BLaER1 (cell line): ENCODE measurements around the gene DAPP1.

Source experiments
- H3K27ac ChIP-seq: shearing (Covaris generic); formaldehyde crosslinking; 2 replicates; pipeline ENCODE4 v1.8.1; 2022
- H3K27me3 ChIP-seq: shearing (Covaris generic); formaldehyde crosslinking; 2 replicates; pipeline ENCODE4 v1.8.1; 2022
- H3K36me3 ChIP-seq: shearing (Covaris generic); formaldehyde crosslinking; 2 replicates; pipeline ENCODE4 v1.8.1; 2022
- H3K4me1 ChIP-seq: shearing (Covaris generic); formaldehyde crosslinking; 2 replicates; pipeline ENCODE4 v1.8.1; 2022
- H3K4me2 ChIP-seq: shearing (Covaris generic); formaldehyde crosslinking; 2 replicates; pipeline ENCODE4 v1.8.1; 2022
- H3K4me3 ChIP-seq: shearing (Covaris generic); formaldehyde crosslinking; 2 replicates; pipeline ENCODE4 v1.8.1; 2022
- H3K9ac ChIP-seq: shearing (Covaris generic); formaldehyde crosslinking; 2 replicates; pipeline ENCODE4 v1.8.1; 2022
- H3K9me3 ChIP-seq: shearing (Covaris generic); formaldehyde crosslinking; 2 replicates; pipeline ENCODE4 v1.8.1; 2022
- H4K20me1 ChIP-seq: shearing (Covaris generic); formaldehyde crosslinking; 2 replicates; pipeline ENCODE4 v1.8.1; 2022
- Cebpa-rat ChIP-seq: shearing (Covaris generic); IDR thresholded peaks from 2 replicates; pipeline ENCODE4 v1.8.1; 2022

DAPP1 gene

GRCh38 chr4:99863804-99864203 lies 47.2 kb downstream of the DAPP1 start:
- Histone ChIP-seq H3K9ac (no peak overlapping the region), H3K4me2 (no peak overlapping the region), H3K4me1 (peaks cover 7% of the 10 kb centered on the region), H4K20me1 (no peaks in the 10 kb centered on the region), H3K36me3 (no peaks in the 10 kb centered on the region), H3K27ac (no peak overlapping the region), H3K4me3 (no peak overlapping the region), H3K27me3 (no peaks in the 10 kb centered on the region), H3K9me3 (no peaks in the 10 kb centered on the region)
- no peak for TF ChIP-seq Cebpa-rat

- no peaks in the 10 kb centered on the region for H3K36me3 ChIP-seq
- no peak overlapping the region for H3K4me2 ChIP-seq
- TF ChIP-seq Cebpa-rat, result no peak
- no peaks in the 10 kb centered on the region for H3K27me3 ChIP-seq
- H3K9ac ChIP-seq, result no peak overlapping the region
- H4K20me1 ChIP-seq, result no peaks in the 10 kb centered on the region
- no peaks in the 10 kb centered on the region for H3K9me3 ChIP-seq
- H3K27ac ChIP-seq, result no peak overlapping the region
- H3K4me1 ChIP-seq, result no peaks in the 10 kb centered on the region
- H3K4me3 ChIP-seq, result no peak overlapping the region
Measured at GRCh38 chr4:99868126-99868596, 51.5 kb downstream of the DAPP1 start.

- Histone ChIP-seq H3K4me3 (no peak overlapping the region), H4K20me1 (no peaks in the 10 kb centered on the region), H3K36me3 (peaks cover 9% of the 10 kb centered on the region; the same call in 1 of the 2 replicates), H3K27ac (no peak overlapping the region), H3K9me3 (no peaks in the 10 kb centered on the region), H3K27me3 (no peaks in the 10 kb centered on the region), H3K4me1 (no peaks in the 10 kb centered on the region), H3K4me2 (no peak overlapping the region), H3K9ac (no peak overlapping the region)
- TF ChIP-seq Cebpa-rat, result no peak
Measured at GRCh38 chr4:99872570-99872969, 55.9 kb downstream of the DAPP1 start.

- no peak for TF ChIP-seq Cebpa-rat
Measured at GRCh38 chr4:99875071-99875470, 58.4 kb downstream of the DAPP1 start.

GRCh38 chr4:99876946-99877345 lies 60.3 kb downstream of the DAPP1 start:
- H3K4me2 ChIP-seq, result no peak overlapping the region
- no peak overlapping the region for H3K9ac ChIP-seq
- no peak for TF ChIP-seq Cebpa-rat
- H3K27ac ChIP-seq, result no peak overlapping the region
- H4K20me1 ChIP-seq, result no peaks in the 10 kb centered on the region
- H3K4me1 ChIP-seq, result no peaks in the 10 kb centered on the region
- H3K27me3 ChIP-seq, result no peaks in the 10 kb centered on the region
- no peak overlapping the region for H3K4me3 ChIP-seq
- peaks cover 50% of the 10 kb centered on the region for H3K36me3 ChIP-seq
- H3K9me3 ChIP-seq, result no peaks in the 10 kb centered on the region

More at GRCh38 chr4:99875071-99875470, 58.4 kb downstream of the DAPP1 start:
- Histone ChIP-seq H3K27ac (no peak overlapping the region), H3K9me3 (no peaks in the 10 kb centered on the region), H4K20me1 (no peaks in the 10 kb centered on the region), H3K4me3 (no peak overlapping the region), H3K36me3 (peaks cover 34% of the 10 kb centered on the region), H3K9ac (no peak overlapping the region), H3K4me1 (no peaks in the 10 kb centered on the region), H3K4me2 (no peak overlapping the region), H3K27me3 (no peaks in the 10 kb centered on the region)

- Histone ChIP-seq H3K9me3 (no peaks in the 10 kb centered on the region), H3K9ac (no peak overlapping the region), H4K20me1 (no peaks in the 10 kb centered on the region), H3K27me3 (no peaks in the 10 kb centered on the region), H3K4me3 (no peak overlapping the region), H3K27ac (no peak overlapping the region), H3K4me1 (no peaks in the 10 kb centered on the region), H3K4me2 (no peak overlapping the region), H3K36me3 (peaks cover 55% of the 10 kb centered on the region)
- TF ChIP-seq Cebpa-rat, result no peak
Measured at GRCh38 chr4:99878604-99879003, 62.0 kb downstream of the DAPP1 start.

- Histone ChIP-seq H3K27ac (no peak overlapping the region), H3K4me3 (no peak overlapping the region), H3K27me3 (no peaks in the 10 kb centered on the region), H3K9me3 (no peaks in the 10 kb centered on the region), H3K9ac (no peak overlapping the region), H3K36me3 (peaks cover 61% of the 10 kb centered on the region), H3K4me1 (no peaks in the 10 kb centered on the region), H3K4me2 (no peak overlapping the region), H4K20me1 (no peaks in the 10 kb centered on the region)
- no peak for TF ChIP-seq Cebpa-rat
Measured at GRCh38 chr4:99879458-99879857, 62.8 kb downstream of the DAPP1 start.

- no peak overlapping the region for H3K27ac ChIP-seq
- TF ChIP-seq Cebpa-rat, result no peak
Measured at GRCh38 chr4:99885063-99885664, 68.5 kb downstream of the DAPP1 start.

GRCh38 chr4:99885687-99886086 lies 69.1 kb downstream of the DAPP1 start:
- Histone ChIP-seq H3K4me2 (no peak overlapping the region), H4K20me1 (peaks cover 25% of the 10 kb centered on the region), H3K4me3 (no peak overlapping the region), H3K27me3 (no peaks in the 10 kb centered on the region), H3K4me1 (no peaks in the 10 kb centered on the region), H3K36me3 (peaks cover 32% of the 10 kb centered on the region), H3K9ac (no peak overlapping the region), H3K9me3 (no peaks in the 10 kb centered on the region), H3K27ac (no peak overlapping the region)
- TF ChIP-seq Cebpa-rat, result no peak

More at GRCh38 chr4:99885063-99885664, 68.5 kb downstream of the DAPP1 start:
- Histone ChIP-seq H3K9ac (no peak overlapping the region), H3K4me3 (no peak overlapping the region), H3K4me1 (no peaks in the 10 kb centered on the region), H3K9me3 (no peaks in the 10 kb centered on the region), H4K20me1 (peaks cover 20% of the 10 kb centered on the region; the same call in 1 of the 2 replicates), H3K4me2 (no peak overlapping the region), H3K27me3 (no peaks in the 10 kb centered on the region), H3K36me3 (peaks cover 38% of the 10 kb centered on the region)

GRCh38 chr4:99886146-99886545 lies 69.5 kb downstream of the DAPP1 start:
- no peaks in the 10 kb centered on the region for H3K27me3 ChIP-seq
- H3K4me2 ChIP-seq, result no peak overlapping the region
- no peak overlapping the region for H3K27ac ChIP-seq
- H3K4me3 ChIP-seq, result no peak overlapping the region
- H3K9ac ChIP-seq, result no peak overlapping the region
- peaks cover 31% of the 10 kb centered on the region for H3K36me3 ChIP-seq
- no peaks in the 10 kb centered on the region for H3K9me3 ChIP-seq
- TF ChIP-seq Cebpa-rat, result no peak
- no peaks in the 10 kb centered on the region for H3K4me1 ChIP-seq
- peaks cover 30% of the 10 kb centered on the region for H4K20me1 ChIP-seq

- no peak for TF ChIP-seq Cebpa-rat
- Histone ChIP-seq H3K4me1 (peaks cover 8% of the 10 kb centered on the region), H3K9me3 (no peaks in the 10 kb centered on the region), H3K4me3 (no peak overlapping the region), H3K27me3 (no peaks in the 10 kb centered on the region), H3K36me3 (peaks cover 27% of the 10 kb centered on the region), H3K4me2 (no peak overlapping the region), H3K9ac (no peak overlapping the region), H3K27ac (no peak overlapping the region), H4K20me1 (peaks cover 33% of the 10 kb centered on the region)
Measured at GRCh38 chr4:99887837-99888236, 71.2 kb downstream of the DAPP1 start.
